IPS-11a (cell line): ENCODE results near the gene ZNF385B.
"Not testable (repeated sequence)": the region's sequence is repeated elsewhere in the genome, so short reads cannot be mapped to it uniquely, and the experiment has no call there.

Source experiments
- H3K4me3 ChIP-seq: one replicate; pipeline ENCODE4 v1.5.1; 2013; ENCODE audit warnings: low read depth, low read length, control low read depth

Gene ZNF385B

GRCh38 chr2:179642462-179642861 lies 218.9 kb downstream of the ZNF385B start:
- H3K4me3 ChIP-seq: no peak overlapping the region

DNA sequence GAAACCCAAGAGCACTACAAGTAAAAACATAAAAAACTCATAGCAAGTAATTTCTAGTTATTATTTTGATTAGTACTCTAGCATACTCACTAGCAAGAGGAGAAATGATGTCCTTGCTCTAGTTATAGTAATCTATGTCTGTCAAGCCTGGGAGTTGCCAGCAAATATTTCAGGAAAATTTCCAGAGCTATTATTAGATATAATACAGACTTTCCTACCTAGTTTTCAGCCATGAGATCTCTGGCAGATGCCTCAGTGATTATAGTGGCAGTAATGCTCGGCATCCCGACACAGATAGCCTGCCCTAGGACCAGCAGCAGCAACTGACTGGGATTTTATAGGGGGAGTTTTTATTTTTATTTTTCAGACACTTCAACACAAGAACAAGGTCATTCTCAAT lies 224.4 kb downstream of the ZNF385B start:
- no peak overlapping the region for H3K4me3 ChIP-seq

GRCh38 chr2:179636100-179636980 lies 225.1 kb downstream of the ZNF385B start:
- no peak overlapping the region for H3K4me3 ChIP-seq

DNA sequence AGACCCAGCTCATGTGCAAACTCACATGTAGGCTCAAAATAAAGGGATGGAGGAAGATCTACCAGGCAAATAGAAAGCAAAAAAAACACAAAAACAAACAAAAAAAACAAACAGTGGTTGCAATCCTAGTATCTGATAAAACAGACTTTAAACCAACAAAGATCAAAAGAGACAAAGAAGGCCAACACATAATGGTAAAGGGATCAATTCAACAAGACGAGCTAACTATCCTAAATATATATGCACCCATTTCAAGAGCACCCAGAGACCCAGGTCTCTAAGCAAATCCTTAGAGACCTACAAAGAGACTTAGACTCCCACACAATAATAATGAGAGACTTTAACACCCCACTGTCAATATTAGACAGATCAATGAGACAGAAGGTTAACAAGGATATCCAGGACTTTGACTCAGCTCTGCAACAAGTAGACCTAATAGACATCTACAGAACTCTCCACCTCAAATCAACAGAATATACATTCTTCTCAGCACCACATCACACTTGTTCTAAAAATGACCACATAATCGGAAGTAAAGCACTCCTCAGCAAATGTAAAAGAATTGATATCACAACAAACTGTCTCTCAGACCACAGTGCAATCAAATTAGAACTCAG lies 229.5 kb downstream of the ZNF385B start:
- H3K4me3 ChIP-seq: not testable (repeated sequence)

GRCh38 chr2:179629776-179630175 lies 231.6 kb downstream of the ZNF385B start:
- H3K4me3 ChIP-seq: not testable (repeated sequence)

DNA sequence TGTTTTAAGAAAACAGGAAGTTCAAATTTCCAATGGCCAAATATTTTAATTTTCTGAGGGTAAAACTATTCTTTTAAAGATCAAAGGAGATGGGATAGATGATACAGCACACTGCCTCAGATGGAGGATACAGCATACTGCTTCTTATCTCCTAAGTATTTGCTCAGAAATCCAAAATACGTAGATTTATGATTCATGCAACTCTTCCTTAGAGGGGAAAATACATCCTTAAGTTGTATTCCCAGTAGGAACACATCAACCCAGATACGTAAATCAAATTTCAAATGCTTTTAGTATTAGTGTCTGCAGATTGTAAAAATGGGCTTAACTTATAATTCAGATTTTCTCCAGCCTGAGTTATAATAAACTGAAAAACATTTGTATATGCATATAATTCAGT lies 235.2 kb downstream of the ZNF385B start:
- no peak overlapping the region for H3K4me3 ChIP-seq

GRCh38 chr2:179622635-179623300 lies 238.6 kb downstream of the ZNF385B start:
- H3K4me3 ChIP-seq: no peak overlapping the region

GRCh38 chr2:179622112-179622511 lies 239.3 kb downstream of the ZNF385B start:
- H3K4me3 ChIP-seq: no peak overlapping the region

GRCh38 chr2:179619947-179620467 lies 241.4 kb downstream of the ZNF385B start:
- H3K4me3 ChIP-seq: no peak overlapping the region

DNA sequence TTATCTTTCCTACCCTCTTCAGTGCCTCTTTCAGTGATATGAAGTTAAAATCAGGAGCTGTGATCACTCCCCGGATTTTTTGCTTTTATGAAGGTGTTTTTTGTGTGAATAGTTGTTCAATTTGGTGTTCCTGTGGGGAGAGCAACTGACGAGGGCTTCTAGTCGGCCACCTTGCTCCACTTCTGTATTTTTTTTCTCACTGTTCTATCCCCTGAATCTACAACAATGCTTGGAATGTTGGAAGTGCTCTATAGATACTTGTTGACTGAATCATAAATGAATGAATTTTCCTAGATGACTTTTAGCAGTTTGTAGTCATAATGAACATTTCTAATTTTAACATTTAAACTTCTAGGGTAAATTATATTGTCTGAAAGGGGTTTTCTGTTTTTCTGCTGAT lies 247.3 kb downstream of the ZNF385B start:
- no peak overlapping the region for H3K4me3 ChIP-seq

- H3K4me3 ChIP-seq: no peak overlapping the region
Measured at GRCh38 chr2:179613701-179614100, 247.7 kb downstream of the ZNF385B start.

- H3K4me3 ChIP-seq: no peak overlapping the region
Measured at GRCh38 chr2:179613299-179613651, 248.1 kb downstream of the ZNF385B start.

DNA sequence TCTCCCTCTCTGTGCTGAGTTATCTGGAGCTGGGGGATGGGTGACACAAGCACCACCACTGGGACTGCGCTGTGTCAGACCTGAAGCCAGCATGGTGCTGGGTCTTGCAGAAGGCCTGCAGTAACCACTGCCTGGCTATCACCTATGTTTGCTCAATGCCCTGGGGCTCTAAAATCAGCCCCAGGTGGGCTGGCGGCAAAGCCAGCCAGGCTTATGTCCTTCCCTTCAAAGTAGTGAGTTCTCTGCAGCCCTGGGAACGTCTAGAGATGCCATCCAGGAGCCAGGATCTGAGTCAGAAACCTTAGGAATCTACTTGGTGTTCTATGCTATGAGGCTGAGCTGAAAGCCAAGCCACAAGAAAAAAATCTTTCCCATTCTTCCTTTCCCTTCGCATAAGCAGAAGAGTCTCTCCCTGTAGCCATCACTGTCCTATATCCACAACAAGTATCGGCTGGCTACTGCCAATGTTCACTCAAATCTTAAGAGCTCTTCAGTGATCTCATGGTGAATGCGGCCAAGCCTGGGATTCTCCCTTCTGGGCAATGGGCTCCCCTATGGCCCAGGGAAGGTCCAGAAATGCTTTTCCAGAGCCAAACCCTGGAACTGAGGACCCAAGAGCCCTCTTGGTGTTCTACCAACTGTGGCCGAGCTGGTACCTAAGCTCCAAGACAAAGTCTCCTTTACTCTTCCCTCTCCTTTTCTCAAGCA lies 248.7 kb downstream of the ZNF385B start:
- H3K4me3 ChIP-seq: no peak overlapping the region

- H3K4me3 ChIP-seq: no peak overlapping the region
Measured at GRCh38 chr2:179612108-179612507, 249.3 kb downstream of the ZNF385B start.

DNA sequence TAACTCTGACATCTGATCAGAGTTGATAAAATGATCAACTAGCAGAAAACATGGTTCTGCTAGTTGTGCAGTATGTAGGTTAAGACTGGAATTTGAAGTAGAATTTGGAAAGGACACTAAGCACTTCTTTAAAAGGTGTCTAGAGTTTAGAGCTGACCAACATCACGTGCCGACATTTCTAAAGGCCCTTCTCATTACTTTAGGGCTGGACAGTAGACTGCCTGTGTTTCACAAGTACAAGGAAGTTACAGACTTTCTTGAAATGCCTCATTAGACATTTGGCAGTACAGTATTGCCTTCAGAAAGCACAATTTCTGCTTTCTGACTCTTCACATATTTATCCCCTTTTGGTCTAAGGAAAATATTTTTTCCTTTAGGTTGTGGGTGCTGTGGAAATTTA lies 255.3 kb downstream of the ZNF385B start:
- H3K4me3 ChIP-seq: no peak overlapping the region

- no peak overlapping the region for H3K4me3 ChIP-seq
Measured at GRCh38 chr2:179605341-179605740, 256.1 kb downstream of the ZNF385B start.

- no peak overlapping the region for H3K4me3 ChIP-seq
Measured at GRCh38 chr2:179604598-179604997, 256.8 kb downstream of the ZNF385B start.

- H3K4me3 ChIP-seq: no peak overlapping the region
Measured at GRCh38 chr2:179602452-179602851, 259.0 kb downstream of the ZNF385B start.

GRCh38 chr2:179596018-179596417 lies 265.4 kb downstream of the ZNF385B start:
- H3K4me3 ChIP-seq: no peak overlapping the region

DNA sequence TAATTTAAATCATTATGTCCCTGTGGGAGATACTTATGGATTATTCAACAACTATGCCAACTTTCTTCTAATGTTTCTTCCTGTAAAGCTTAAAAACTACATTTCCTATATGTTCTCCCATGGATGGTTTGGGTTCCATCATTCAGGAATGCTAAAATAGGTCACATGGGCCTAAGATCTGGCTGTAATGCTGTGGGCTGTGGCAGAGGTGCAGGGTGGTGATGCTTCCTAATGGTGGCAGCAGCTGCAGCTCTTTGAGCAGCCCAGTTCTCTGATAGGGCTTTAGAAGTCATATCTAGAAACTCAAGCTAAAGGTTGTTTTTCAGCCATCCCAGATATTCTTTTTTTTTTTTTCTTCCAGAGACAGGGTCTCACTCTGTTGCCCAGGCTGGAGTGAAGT lies 266.1 kb downstream of the ZNF385B start:
- no peak overlapping the region for H3K4me3 ChIP-seq
